SK-N-SH (cell line): ENCODE data around the gene SLC25A4. TPM values are rescaled to one million over a fixed set of nuclear protein-coding genes. Genes with fewer than 3 reads are reported as not detected.

ENCODE experiments used
- CTCF ChIA-PET: fragments of 300-600, 350-600 bp; formaldehyde crosslinking; extraction: SDS; loops from one replicate; lab custom pipeline; 2021; lab: Yijun Ruan, JAX
- POLR2A ChIA-PET: fragments of 350-600 bp; sonication (Branson Sonifier 250); formaldehyde crosslinking; extraction: SDS; loops from one replicate; lab custom pipeline; 2020; ENCODE audit warnings: antibody characterized with exemption, inconsistent platforms; lab: Yijun Ruan, JAX
- DNase-seq: peaks from one replicate; pipeline ENCODE4 v3.0.0; 2012
- H2AFZ ChIP-seq: fragments of 200-600 bp; sonication (generic); 2 replicates; pipeline ENCODE4 v1.8.1; 2016; ENCODE audit warnings: antibody characterized with exemption, mild to moderate bottlenecking, low read depth
- H3F3A ChIP-seq: fragments of 200-600 bp; sonication (generic); replicated peaks from 2 replicates; pipeline ENCODE3; 2016; ENCODE audit warnings: antibody characterized with exemption, mild to moderate bottlenecking; ENCODE audit not compliant: insufficient read depth
- H3K27ac ChIP-seq, 2 experiments: fragments of 200-500 bp in 1 of 2; fragments of 200-600 bp in 1 of 2; sonication (Bioruptor generic) in 1 of 2; sonication (generic), shearing (Covaris generic) in 1 of 2; 2 replicates each; pipeline versions ENCODE4 v1.5.1 to v1.6.1; 2014 to 2016; ENCODE audit warnings: low read depth in 2 of 2, inconsistent platforms in 1 of 2, low read length in 1 of 2, mild to moderate bottlenecking in 1 of 2, mixed read lengths in 1 of 2
- H3K27me3 ChIP-seq: fragments of 200-600 bp; sonication (generic), shearing (Covaris generic); 2 replicates; pipeline ENCODE4 v1.6.1; 2016; ENCODE audit warnings: mixed run types; ENCODE audit not compliant: insufficient read depth
- H3K36me3 ChIP-seq, 2 experiments: fragments of 200-500 bp in 1 of 2; fragments of 200-600 bp in 1 of 2; sonication (Bioruptor generic) in 1 of 2; sonication (generic) in 1 of 2; replicated peaks in 1 of 2; 2 replicates each; pipeline versions ENCODE3 to v1.5.1; 2014 to 2016; ENCODE audit warnings: low read length in 1 of 2, mild to moderate bottlenecking in 1 of 2; ENCODE audit not compliant: insufficient read depth in 2 of 2, control insufficient read depth in 1 of 2
- H3K4me1 ChIP-seq, 2 experiments: fragments of 200-500 bp in 1 of 2; fragments of 200-600 bp in 1 of 2; sonication (Bioruptor generic) in 1 of 2; sonication (generic), shearing (Covaris generic) in 1 of 2; 2 replicates each; pipeline versions ENCODE4 v1.5.1 to v1.6.1; 2014 to 2016; ENCODE audit warnings: low read depth in 1 of 2, low read length in 1 of 2, mixed run types in 1 of 2; ENCODE audit not compliant: insufficient read depth in 2 of 2, control insufficient read depth in 1 of 2
- H3K4me2 ChIP-seq: fragments of 200-600 bp; sonication (generic), shearing (Covaris generic); 2 replicates; pipeline ENCODE4 v1.6.1; 2017; ENCODE audit warnings: mixed run types
- H3K4me3 ChIP-seq, 2 experiments: fragments of 200-500 bp in 1 of 2; fragments of 200-600 bp in 1 of 2; sonication (Bioruptor generic) in 1 of 2; sonication (generic), shearing (Covaris generic) in 1 of 2; 2 replicates each; pipeline versions ENCODE4 v1.5.1 to v1.8.1; 2014 to 2016; ENCODE audit warnings: low read depth in 2 of 2, inconsistent platforms in 1 of 2, low read length in 1 of 2, mild to moderate bottlenecking in 1 of 2, mixed read lengths in 1 of 2, moderate library complexity in 1 of 2
- H3K79me2 ChIP-seq: fragments of 200-600 bp; sonication (generic); 2 replicates; pipeline ENCODE4 v1.8.1; 2017; ENCODE audit warnings: mild to moderate bottlenecking; ENCODE audit not compliant: insufficient read depth
- H3K9ac ChIP-seq: fragments of 200-600 bp; sonication (generic); 2 replicates; pipeline ENCODE4 v1.6.1; 2017; ENCODE audit warnings: mixed run types
- H3K9me2 ChIP-seq: fragments of 200-600 bp; sonication (generic); 2 replicates; pipeline ENCODE4 v1.6.1; 2017; ENCODE audit warnings: mixed run types
- H3K9me3 ChIP-seq: fragments of 200-600 bp; sonication (generic); 2 replicates; pipeline ENCODE4 v1.6.1; 2017; ENCODE audit warnings: mixed run types, mild to moderate bottlenecking, moderate library complexity
- H4K20me1 ChIP-seq: fragments of 200-600 bp; sonication (generic); 2 replicates; pipeline ENCODE4 v1.6.1; 2017; ENCODE audit warnings: mild to moderate bottlenecking, mixed run types; ENCODE audit not compliant: insufficient read depth
- CHD2 ChIP-seq: fragments of 150-350 bp; IDR thresholded peaks from 2 replicates; pipeline ENCODE4 v1.6.1; 2018; ENCODE audit warnings: low read length; ENCODE audit not compliant: partially characterized antibody
- CTCF ChIP-seq: fragments of 200-600 bp; sonication (generic); IDR thresholded peaks from 2 replicates; pipeline ENCODE4 v1.6.1; 2017; ENCODE audit warnings: antibody characterized with exemption, mild to moderate bottlenecking, moderate library complexity
- EP300 ChIP-seq, 2 experiments: IDR thresholded peaks; 2 replicates each; pipeline versions ENCODE4 v1.4.0 to v1.6.1; 2012; ENCODE audit warnings: borderline replicate concordance in 1 of 2, low read depth in 1 of 2, low read length in 1 of 2
- FOSL2 ChIP-seq: IDR thresholded peaks from 2 replicates; pipeline ENCODE4 v1.4.0; 2012; ENCODE audit warnings: low read depth, mild to moderate bottlenecking, moderate library complexity, borderline replicate concordance
- GABPA ChIP-seq: IDR thresholded peaks from 2 replicates; pipeline ENCODE4 v1.4.0; 2012; ENCODE audit warnings: low read depth, mild to moderate bottlenecking
- GATA2 ChIP-seq: sonication (generic); formaldehyde crosslinking; IDR thresholded peaks from 2 replicates; pipeline ENCODE4 v1.5.0; 2020; ENCODE audit warnings: mild to moderate bottlenecking, missing genetic modification reagents
- JUND ChIP-seq: IDR thresholded peaks from 2 replicates; pipeline ENCODE4 v1.4.0; 2012
- MAX ChIP-seq: IDR thresholded peaks from 2 replicates; pipeline ENCODE4 v1.4.0; 2012; ENCODE audit warnings: low read depth
- MEF2A ChIP-seq: IDR thresholded peaks from 2 replicates; pipeline ENCODE4 v1.4.0; 2012; ENCODE audit warnings: low read depth, borderline replicate concordance
- MXI1 ChIP-seq: IDR thresholded peaks from 2 replicates; pipeline ENCODE4 v1.6.1; 2012; ENCODE audit warnings: mild to moderate bottlenecking, low read depth, low read length, improper control_type of control experiment
- NRF1 ChIP-seq: IDR thresholded peaks from 2 replicates; pipeline ENCODE4 v1.6.1; 2012; ENCODE audit warnings: low read depth, mild to moderate bottlenecking, low read length
- PBX3 ChIP-seq: IDR thresholded peaks from 2 replicates; pipeline ENCODE4; 2012
- RFX5 ChIP-seq: IDR thresholded peaks from 2 replicates; pipeline ENCODE4 v1.6.1; 2012; ENCODE audit warnings: mild to moderate bottlenecking, improper control_type of control experiment, low read length
- SMC3 ChIP-seq: IDR thresholded peaks from 2 replicates; pipeline ENCODE4 v1.6.1; 2012; ENCODE audit warnings: low read depth, low read length, improper control_type of control experiment
- TCF12 ChIP-seq: IDR thresholded peaks from 2 replicates; pipeline ENCODE4 v1.4.0; 2012
- WGBS: methylation state at CpG from one replicate; pipeline ENCODE4 v1.1.6; 2017; ENCODE audit warnings: low lambda C conversion rate; 5-methylcytosine and 5-hydroxymethylcytosine counted together
- polyA plus RNA-seq, 3 experiments: library from polyadenylated mRNA; depleted of rRNA; stranded (reverse); fragments of >200 nt; gene quantifications; 2 replicates each; pipeline ENCODE4 v1.2.3, GENCODE V29; 2012

SLC25A4 gene
- polyA plus RNA-seq, 1 of the 3 experiments (the other 2 are of a cell fraction): 36.2 TPM

- TF ChIP-seq PBX3 (no peak), MAX (no peak), GABPA (no peak), MXI1 (no peak), JUND (no peak)
- TF ChIP-seq, all 33 proteins: peak for 0
Observed at GRCh38 chr4:185108185-185108584, 34.9 kb upstream of the SLC25A4 start (continued).

- no peak overlapping the region for H3K4me3 ChIP-seq
- H3K9ac ChIP-seq: no peak overlapping the region
- H2AFZ ChIP-seq: no peak overlapping the region
- no peaks in the 10 kb centered on the region for H3K9me3 ChIP-seq
- no peaks in the 10 kb centered on the region for H3K79me2 ChIP-seq
- H3K4me2 ChIP-seq: no peak overlapping the region
- H3K36me3 ChIP-seq: no peaks in the 10 kb centered on the region
- POLR2A ChIA-PET: no interaction called here
- no peak overlapping the region for H3K27ac ChIP-seq
- no peaks in the 10 kb centered on the region for H4K20me1 ChIP-seq
- no peaks in the 10 kb centered on the region for H3K27me3 ChIP-seq
- TF ChIP-seq GABPA: no peak
- TF ChIP-seq CTCF: no peak
- TF ChIP-seq, all 33 proteins: peak for 0
- CTCF ChIA-PET: interaction anchor here (0.7 to 3.3 kb wide), 5 partner anchors 8 to 69 kb away, joined by 3 to 20 read pairs (median 7); no protein-coding TSS in a partner anchor
- WGBS: 79% methylated on average over 4 of the region's 4 CpGs
- DNase-seq: no peak
- Histone ChIP-seq H3F3A (peaks cover 13% of the 10 kb centered on the region), H3K4me1 (peaks cover 0 to 21% of the 10 kb centered on the region in 2 experiments; a peak in 3 of 4 replicates), H3K9me2 (no peaks in the 10 kb centered on the region)
Observed at GRCh38 chr4:185108669-185109068, 34.4 kb upstream of the SLC25A4 start.

GRCh38 chr4:185109736-185110135 lies 33.3 kb upstream of the SLC25A4 start:
- POLR2A ChIA-PET: no interaction called here
- Histone ChIP-seq H3K27ac (no peak overlapping the region), H3K9ac (no peak overlapping the region), H3K4me1 (peaks cover 0 to 22% of the 10 kb centered on the region in 2 experiments; a peak in 3 of 4 replicates), H3K36me3 (no peaks in the 10 kb centered on the region), H3K79me2 (no peaks in the 10 kb centered on the region), H3K4me3 (no peak overlapping the region), H3K27me3 (no peaks in the 10 kb centered on the region), H2AFZ (no peak overlapping the region), H3K9me2 (no peaks in the 10 kb centered on the region), H3K4me2 (no peak overlapping the region), H3F3A (peaks cover 13% of the 10 kb centered on the region), H4K20me1 (no peaks in the 10 kb centered on the region), H3K9me3 (no peaks in the 10 kb centered on the region)
- CTCF ChIA-PET: interaction anchor here (2.2 kb wide), 1 partner anchor 70 kb away, joined by 7 read pairs; no protein-coding TSS in a partner anchor
- no peak for DNase-seq
- TF ChIP-seq CHD2 (no peak), MXI1 (no peak), FOSL2 (no peak), GABPA (no peak), NRF1 (no peak), TCF12 (no peak), MEF2A (no peak), RFX5 (no peak), EP300 (IDR thresholded peaks at IDR 0.05; ENCODE audit: borderline replicate concordance in 1 of 2, low read depth in 1 of 2, low read length in 1 of 2) (no peak), GATA2 (CRISPR knock-in tag) (no peak), SMC3 (no peak)
